G401 (cell line): Measurements from ENCODE around the gene SCFD1. TPM values are rescaled to one million over a fixed set of nuclear protein-coding genes. Genes with fewer than 3 reads are reported as not detected.
A peak's percentile ranks its signal among the peaks of the same experiment; 100 is the strongest.
"Not testable (repeated sequence)": the region's sequence is repeated elsewhere in the genome, so short reads cannot be mapped to it uniquely, and the experiment has no call there.

ENCODE experiments used
- DNase-seq: peaks from one replicate; pipeline ENCODE4 v3.0.0-alpha.2; 2015; ENCODE audit warnings: low spot score
- in situ Hi-C: cut with HindIII; loops from 2 replicates; pipeline ENCODE4 v1.10.0; 2016; ENCODE audit warnings: low sequenced_read_pairs, mixed read lengths
- total RNA-seq: library from RNA; depleted of rRNA; stranded (reverse); fragments of >200 nt; shearing (Covaris generic); gene quantifications from 2 replicates; pipeline ENCODE4 v1.2.3, GENCODE V29; 2014

Gene SCFD1
- total RNA-seq, 1 experiment from 2014 or later, result 63.7 TPM

GRCh38 chr14:30607156-30607780 is 14.9 kb upstream of the SCFD1 start:
- DNase-seq, result no peak
- in situ Hi-C loops, result no loop called here

DNA sequence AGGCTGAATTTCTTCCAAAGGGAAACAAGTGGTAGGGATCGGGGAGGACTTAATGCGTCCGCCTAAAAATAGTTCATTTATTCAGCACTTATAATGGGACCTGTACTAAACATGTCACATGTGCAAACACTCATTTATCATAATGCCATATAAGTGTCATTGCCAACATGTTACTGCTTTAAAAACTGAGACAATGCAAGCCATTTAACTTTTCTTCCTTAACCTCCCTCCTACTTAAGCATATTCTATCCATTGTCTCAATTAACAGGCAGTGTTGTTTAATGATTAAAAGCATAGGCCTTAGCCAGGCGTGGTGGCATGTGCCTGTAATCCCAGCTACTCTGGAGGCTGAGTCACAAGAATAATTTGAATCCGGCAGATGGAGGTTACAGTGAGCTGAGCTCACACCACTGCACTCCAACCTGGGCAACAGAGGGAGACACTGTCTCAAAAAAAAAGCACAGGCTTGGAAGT is 13.5 kb upstream of the SCFD1 start:
- in situ Hi-C loops, result no loop called here
- no peak for DNase-seq

DNA sequence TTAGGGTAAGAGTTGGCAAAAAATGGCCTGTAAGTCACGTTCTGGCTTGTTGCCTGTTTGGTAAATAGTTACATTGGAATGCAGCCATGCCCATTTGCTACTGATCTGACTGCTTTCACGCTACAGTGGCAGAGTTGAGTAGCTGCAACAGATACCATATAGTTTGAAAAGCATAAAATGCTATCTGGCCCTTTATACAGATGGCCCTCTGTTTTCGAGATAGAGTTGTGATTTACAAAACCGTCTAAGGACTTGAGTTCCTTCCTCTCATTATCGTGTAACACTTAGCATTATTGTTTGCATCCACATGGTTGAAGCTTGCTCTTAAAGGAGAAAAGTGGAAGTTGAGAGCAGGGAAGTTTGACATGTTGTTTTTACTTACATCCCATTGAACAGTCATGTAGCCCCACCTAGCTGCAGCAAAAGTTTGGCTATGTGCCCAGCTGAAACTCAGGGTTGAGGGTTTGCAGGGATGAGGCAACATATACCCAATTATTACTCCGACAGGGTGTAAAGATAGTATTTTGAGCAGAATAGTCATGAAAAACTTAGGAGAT is 11.3 kb upstream of the SCFD1 start:
- peak; percentile 28 for DNase-seq
- in situ Hi-C loops, result no loop called here

DNA sequence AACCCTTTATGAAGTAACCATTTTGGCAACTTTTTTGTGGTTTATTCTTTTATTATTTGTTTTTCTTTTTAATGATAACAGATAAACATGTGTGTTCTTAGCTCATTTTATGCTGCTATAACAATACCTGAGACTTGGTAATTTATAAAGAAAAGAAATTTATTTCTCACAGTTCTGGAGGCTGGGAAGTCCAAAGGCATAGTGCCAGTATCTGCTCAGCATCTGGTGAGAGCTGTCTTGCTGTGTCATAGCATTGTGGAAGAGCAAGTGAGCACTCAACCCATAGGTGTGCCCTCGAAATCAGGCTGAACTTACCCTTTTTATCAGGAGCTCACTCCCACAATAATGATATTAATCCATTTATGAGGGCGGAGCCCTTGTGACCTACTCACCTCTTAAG is 8.0 kb upstream of the SCFD1 start:
- in situ Hi-C loops, result no loop called here
- DNase-seq, result no peak

DNA sequence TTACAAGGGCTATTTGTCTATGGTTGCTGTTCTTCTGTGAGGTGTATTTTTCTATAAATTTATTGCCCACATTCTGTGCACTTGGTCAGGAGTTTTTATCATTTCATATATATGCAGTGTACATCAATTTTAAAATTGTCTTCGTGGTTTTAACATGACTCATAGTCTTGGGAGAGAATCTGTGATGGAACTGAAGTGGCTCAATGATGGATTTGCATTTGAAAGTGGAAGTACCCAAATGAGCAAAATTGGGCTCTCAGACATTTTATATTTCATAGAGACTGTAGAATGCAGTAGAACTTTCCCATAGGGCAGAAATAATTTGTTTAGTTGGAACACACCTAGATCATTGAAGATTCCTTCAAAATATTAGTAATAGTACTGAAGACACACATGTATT is 1.9 kb upstream of the SCFD1 start:
- no peak for DNase-seq

DNA sequence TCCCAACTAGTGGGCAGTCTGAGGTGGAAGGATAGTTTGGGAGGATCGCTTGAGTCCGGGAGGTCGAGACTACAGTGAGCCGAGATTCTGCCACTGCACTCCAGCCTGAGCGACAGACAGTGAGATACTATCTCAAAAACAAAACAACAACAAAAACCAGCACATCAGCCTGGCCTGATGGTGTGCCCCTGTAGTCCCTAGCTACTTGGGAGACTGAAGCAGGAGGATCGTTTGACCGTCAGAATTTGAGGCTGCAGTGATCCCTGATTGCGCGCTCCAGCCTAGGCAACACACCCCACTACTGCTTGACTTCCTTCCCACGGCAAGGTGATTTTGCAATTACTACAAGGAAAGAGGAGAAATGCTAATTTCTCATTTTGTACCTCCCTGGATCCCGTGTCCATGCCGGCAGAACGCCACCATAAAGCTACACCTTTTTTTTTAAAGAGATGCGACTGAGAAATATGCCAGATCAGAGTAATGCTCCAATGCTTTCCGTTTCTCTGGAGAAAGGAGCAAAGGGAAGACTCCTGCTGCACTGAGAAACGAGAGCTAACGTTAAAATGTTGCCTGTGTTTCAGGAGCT is 672 bp upstream of the SCFD1 start:
- in situ Hi-C loops, result no loop called here
- DNase-seq, result no peak

More for the DNA sequence above, 1.9 kb upstream of the SCFD1 start:
- in situ Hi-C loops, result no loop called here

DNA sequence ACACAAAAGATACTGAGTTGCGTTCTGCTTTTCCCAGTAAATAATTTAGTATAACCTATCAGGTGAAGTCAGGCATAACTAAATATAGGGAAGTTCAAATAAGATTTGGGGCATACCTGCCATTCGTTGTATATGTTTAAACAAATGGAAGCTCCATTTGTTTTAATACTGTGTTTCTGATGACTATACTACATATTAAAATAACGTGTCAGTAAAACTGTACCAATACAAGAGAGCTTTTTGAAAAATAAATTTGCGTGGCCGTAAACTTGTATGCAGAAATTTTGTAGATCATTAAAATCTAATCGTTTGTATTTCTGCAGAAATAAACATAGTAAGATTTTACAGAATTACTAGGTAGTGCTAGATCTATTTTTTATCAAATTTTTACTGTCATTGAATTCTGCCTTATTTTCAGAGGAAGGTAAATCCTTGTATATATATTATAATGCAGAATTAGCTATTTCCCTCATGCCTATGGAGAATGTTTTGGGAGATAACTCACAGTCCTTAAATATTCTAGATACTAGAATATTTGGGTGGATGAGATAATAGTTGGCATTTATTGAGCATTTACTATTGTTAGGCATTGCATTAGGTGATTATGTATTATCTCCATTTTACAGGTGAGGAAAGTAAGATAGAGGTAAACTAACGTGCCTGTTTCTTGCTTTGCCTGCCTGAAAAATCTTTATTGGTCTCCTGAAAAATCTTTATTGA is 1.5 kb downstream of the SCFD1 start:
- in situ Hi-C loops, result no loop called here
- DNase-seq, result no peak

DNA sequence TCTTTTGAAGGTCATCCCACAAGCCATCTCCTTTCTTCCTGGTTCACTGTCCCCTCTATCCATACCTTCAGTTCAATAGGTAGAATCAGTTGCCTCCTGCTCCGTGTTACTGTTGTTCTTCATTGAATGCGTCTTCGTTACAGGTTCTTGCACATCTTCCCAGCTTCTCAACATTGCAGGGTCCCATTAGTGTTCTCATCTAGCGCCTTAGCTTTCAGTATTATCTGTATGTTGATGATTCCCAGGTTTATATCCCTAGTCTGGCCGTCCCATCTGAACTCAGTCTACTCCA is 2.0 kb downstream of the SCFD1 start:
- in situ Hi-C loops, result no loop called here

GRCh38 chr14:30625533-30625932 is 3.4 kb downstream of the SCFD1 start:
- in situ Hi-C loops, result no loop called here
- no peak for DNase-seq

More for the DNA sequence above, 2.0 kb downstream of the SCFD1 start:
- no peak for DNase-seq

- in situ Hi-C loops, DNase-seq: not testable (repeated sequence)
Observed at GRCh38 chr14:30629432-30629831, 7.3 kb downstream of the SCFD1 start.

DNA sequence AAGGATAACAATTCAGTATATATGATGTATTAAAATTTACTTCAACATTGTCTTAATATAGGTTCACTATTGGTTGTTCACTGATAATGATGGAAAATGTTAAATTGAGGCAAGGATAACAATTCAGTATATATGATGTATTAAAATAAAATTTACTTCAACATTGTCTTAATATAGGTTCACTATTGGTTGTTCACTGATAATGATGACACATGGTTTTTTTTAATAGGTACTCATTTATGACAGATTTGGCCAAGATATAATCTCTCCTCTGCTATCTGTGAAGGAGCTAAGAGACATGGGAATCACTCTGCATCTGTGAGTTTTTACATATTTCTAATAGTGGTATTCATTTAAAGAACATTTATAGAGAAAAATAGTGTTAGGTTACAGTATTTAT is 8.1 kb downstream of the SCFD1 start:
- in situ Hi-C loops, result no loop called here
- no peak for DNase-seq

GRCh38 chr14:30632730-30633129 is 10.6 kb downstream of the SCFD1 start:
- DNase-seq, result no peak
- in situ Hi-C loops, result no loop called here

DNA sequence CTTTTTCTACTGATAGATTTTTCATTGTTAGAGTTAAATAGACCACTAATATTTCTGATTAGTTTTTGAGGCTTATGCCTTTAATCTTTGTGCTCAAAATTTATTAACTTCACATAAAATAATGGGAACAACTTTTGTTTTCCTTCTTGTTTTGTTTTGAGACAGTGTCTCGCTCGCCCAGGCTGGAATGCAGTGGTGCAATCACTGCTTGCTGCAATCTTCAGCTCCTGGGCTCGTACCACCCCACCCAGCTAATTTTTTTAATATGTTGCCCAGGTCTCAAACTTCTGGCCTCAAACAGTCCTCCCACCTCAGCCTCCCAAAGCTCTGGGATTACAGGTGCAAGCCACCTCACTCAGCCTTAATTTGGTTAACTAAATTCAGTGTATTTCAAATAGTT is 16.8 kb downstream of the SCFD1 start:
- no peak for DNase-seq

GRCh38 chr14:30641207-30641606 is 19.1 kb downstream of the SCFD1 start:
- no peak for DNase-seq
- in situ Hi-C loops, result no loop called here

More for the DNA sequence above, 16.8 kb downstream of the SCFD1 start:
- in situ Hi-C loops, result no loop called here

DNA sequence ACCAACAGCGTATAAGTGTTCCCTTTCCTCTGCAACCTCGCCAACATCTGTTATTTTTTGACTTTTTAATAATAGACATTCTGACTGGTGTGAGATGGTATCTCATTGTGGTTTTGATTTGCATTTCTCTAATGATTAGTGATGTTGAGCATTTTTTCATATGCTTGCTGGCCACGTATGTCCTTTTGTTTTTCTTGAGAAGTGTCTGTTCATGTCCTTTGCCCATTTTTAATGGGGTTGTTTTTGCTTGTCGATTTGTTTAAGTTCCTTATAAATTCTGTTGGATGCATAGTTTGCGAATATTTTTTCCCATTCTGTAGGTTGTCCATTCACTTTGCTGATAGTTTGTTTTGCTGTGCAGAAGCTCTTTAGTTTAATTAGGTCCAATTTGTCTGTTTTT is 22.3 kb downstream of the SCFD1 start:
- in situ Hi-C loops, DNase-seq: not testable (repeated sequence)

- no peak for DNase-seq
- in situ Hi-C loops, result no loop called here
Observed at GRCh38 chr14:30645600-30645999, 23.5 kb downstream of the SCFD1 start.

- in situ Hi-C loops, result no loop called here
Observed at GRCh38 chr14:30648471-30648870, 26.4 kb downstream of the SCFD1 start.

DNA sequence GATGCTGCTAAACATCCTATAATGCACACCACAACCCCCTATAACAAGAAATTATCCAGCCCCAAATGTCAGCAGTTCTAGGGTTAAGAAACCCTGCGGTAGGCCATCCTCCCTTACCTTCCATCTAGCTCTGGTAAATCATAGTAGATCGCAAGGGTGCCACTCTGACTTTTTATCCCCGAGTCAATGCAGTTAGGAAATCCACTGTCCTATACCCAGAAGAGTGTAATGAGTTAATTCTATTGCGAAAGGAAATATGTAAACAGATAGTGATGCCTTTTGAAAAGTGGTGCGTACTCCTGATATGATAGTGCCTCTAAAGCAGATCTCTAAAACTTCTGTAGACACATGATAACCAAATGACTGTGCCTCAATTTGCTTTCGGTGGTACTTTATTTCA is 29.8 kb downstream of the SCFD1 start:
- no peak for DNase-seq
- in situ Hi-C loops, result no loop called here

More at GRCh38 chr14:30648471-30648870, 26.4 kb downstream of the SCFD1 start:
- DNase-seq, result no peak

DNA sequence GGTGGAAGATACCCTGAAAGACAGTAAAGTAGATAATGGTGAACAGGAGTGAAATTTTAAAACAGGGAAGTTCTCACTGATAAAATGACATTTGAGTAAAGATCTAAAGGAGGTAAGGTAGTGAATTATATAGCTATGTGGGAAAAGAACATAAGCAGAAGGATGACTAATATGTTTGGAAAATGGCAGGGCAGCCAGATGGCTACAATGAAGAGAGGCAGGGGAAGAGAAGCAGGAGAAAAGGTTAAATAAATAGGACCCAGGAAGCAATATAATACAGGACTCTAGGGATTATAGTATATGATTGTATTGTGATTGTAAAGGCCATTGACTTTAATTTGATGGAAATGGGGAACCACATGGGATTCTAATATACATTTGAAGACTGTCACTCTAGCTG is 33.0 kb downstream of the SCFD1 start:
- in situ Hi-C loops, result no loop called here
- no peak for DNase-seq

DNA sequence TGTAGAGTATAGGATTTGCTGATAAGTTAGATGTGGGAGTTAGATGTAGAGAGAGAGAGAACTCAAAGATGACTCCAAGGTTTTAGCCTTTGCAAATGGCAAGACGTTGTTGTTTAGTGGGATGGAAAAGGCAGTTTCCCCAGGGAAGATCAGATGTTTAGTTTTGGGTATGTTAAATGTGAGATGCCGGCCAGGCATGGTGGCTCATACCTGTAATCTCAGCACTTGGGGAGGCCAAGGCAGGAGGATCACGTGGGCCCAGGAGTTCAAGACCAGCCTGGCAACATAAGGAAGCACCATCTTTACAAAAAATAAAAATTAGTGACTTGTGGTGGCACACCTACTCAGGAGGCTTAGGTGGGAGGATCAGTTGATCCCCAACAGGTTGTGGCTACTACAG is 33.5 kb downstream of the SCFD1 start:
- in situ Hi-C loops, result no loop called here
- DNase-seq, result no peak
